ENCODE measurements around the gene WWOX. TPM values are rescaled to one million over a fixed set of nuclear protein-coding genes. Genes with fewer than 3 reads are reported as not detected.

WWOX gene
- total RNA-seq, 6 donors from 2014 or later = 18.7 to 167 (median 31.0) TPM

GRCh38 chr16:78566397-78567073 is 467.1 kb downstream of the WWOX start:
- TF ChIP-seq POLR2AphosphoS5 (IDR thresholded peaks at IDR 0.05) (no peak), POLR2A (IDR thresholded peaks at IDR 0.05) (no peak), EP300 (IDR thresholded peaks at IDR 0.05) (no peak)
- 72 to 78% methylated on average over 5 of the region's 5 CpGs for WGBS, 2 donors
- Histone ChIP-seq H3K27me3 (no peaks in the 10 kb centered on the region), H3K27ac (no peak overlapping the region), H3K4me1 (no peaks in the 10 kb centered on the region), H3K9me3 (no peaks in the 10 kb centered on the region), H3K4me3 (no peak overlapping the region), H3K36me3 (no peaks in the 10 kb centered on the region)
- ATAC-seq (ENCODE audit: low FRiP score in 2 of 2) (no peak), DNase-seq (no peak)

- no peak for DNase-seq
- no peaks in the 10 kb centered on the region for H3K4me1 ChIP-seq
- H3K36me3 ChIP-seq = no peaks in the 10 kb centered on the region
- no peak overlapping the region for H3K27ac ChIP-seq
- 83 to 85% methylated on average over 11 of the region's 11 CpGs for WGBS, 2 donors
- no peaks in the 10 kb centered on the region for H3K27me3 ChIP-seq
- no peak for TF ChIP-seq POLR2AphosphoS5 (IDR thresholded peaks at IDR 0.05)
- no peak for TF ChIP-seq POLR2A (IDR thresholded peaks at IDR 0.05)
- no peak for TF ChIP-seq EP300 (IDR thresholded peaks at IDR 0.05)
- no peak for TF ChIP-seq CTCF (IDR thresholded peaks at IDR 0.05)
- H3K9me3 ChIP-seq = no peaks in the 10 kb centered on the region
- no peak for ATAC-seq (ENCODE audit: low FRiP score in 2 of 2)
- H3K4me3 ChIP-seq = no peak overlapping the region
Measured at GRCh38 chr16:78570399-78571141, 471.1 kb downstream of the WWOX start.

GRCh38 chr16:78571434-78571833 is 472.0 kb downstream of the WWOX start:
- Histone ChIP-seq H3K27ac (no peak overlapping the region), H3K9me3 (no peaks in the 10 kb centered on the region), H3K27me3 (no peaks in the 10 kb centered on the region), H3K4me1 (no peaks in the 10 kb centered on the region), H3K4me3 (no peak overlapping the region), H3K36me3 (no peaks in the 10 kb centered on the region)
- 91 to 92% methylated on average over 8 of the region's 8 CpGs for WGBS, 2 donors
- DNase-seq = no peak
- no peak for ATAC-seq (ENCODE audit: low FRiP score in 2 of 2)
- no peak for TF ChIP-seq POLR2AphosphoS5 (IDR thresholded peaks at IDR 0.05)
- no peak for TF ChIP-seq EP300 (IDR thresholded peaks at IDR 0.05)
- no peak for TF ChIP-seq POLR2A (IDR thresholded peaks at IDR 0.05)
- TF ChIP-seq CTCF (IDR thresholded peaks at IDR 0.05) = no peak

GRCh38 chr16:78571898-78572358 is 472.5 kb downstream of the WWOX start:
- DNase-seq (no peak), ATAC-seq (ENCODE audit: low FRiP score in 2 of 2) (no peak)
- H3K4me1 ChIP-seq = no peaks in the 10 kb centered on the region
- H3K9me3 ChIP-seq = no peaks in the 10 kb centered on the region
- no peak overlapping the region for H3K27ac ChIP-seq
- TF ChIP-seq CTCF (IDR thresholded peaks at IDR 0.05) (no peak), POLR2A (IDR thresholded peaks at IDR 0.05) (no peak), EP300 (IDR thresholded peaks at IDR 0.05) (no peak), POLR2AphosphoS5 (IDR thresholded peaks at IDR 0.05) (no peak)
- 65 to 70% methylated on average over 5 of the region's 5 CpGs for WGBS, 2 donors
- no peaks in the 10 kb centered on the region for H3K27me3 ChIP-seq
- H3K36me3 ChIP-seq = no peaks in the 10 kb centered on the region
- H3K4me3 ChIP-seq = no peak overlapping the region

- ATAC-seq (ENCODE audit: low FRiP score in 2 of 2) (no peak), DNase-seq (no peak)
- TF ChIP-seq POLR2AphosphoS5 (IDR thresholded peaks at IDR 0.05) (no peak), EP300 (IDR thresholded peaks at IDR 0.05) (no peak), CTCF (IDR thresholded peaks at IDR 0.05) (no peak), POLR2A (IDR thresholded peaks at IDR 0.05) (no peak)
- Histone ChIP-seq H3K4me3 (no peak overlapping the region), H3K4me1 (no peaks in the 10 kb centered on the region), H3K27ac (no peak overlapping the region), H3K36me3 (no peaks in the 10 kb centered on the region), H3K27me3 (no peaks in the 10 kb centered on the region), H3K9me3 (no peaks in the 10 kb centered on the region)
- WGBS, 2 donors = 96 to 97% methylated on average over 2 of the region's 2 CpGs
Measured at GRCh38 chr16:78574571-78574970, 475.1 kb downstream of the WWOX start.
